ENCODE results near the gene UBE2L3. TPM values are rescaled to one million over a fixed set of nuclear protein-coding genes. Genes with fewer than 3 reads are reported as not detected.

Gene UBE2L3
- total RNA-seq: 33.4 and 51.7 TPM in 2 replicates

DNA sequence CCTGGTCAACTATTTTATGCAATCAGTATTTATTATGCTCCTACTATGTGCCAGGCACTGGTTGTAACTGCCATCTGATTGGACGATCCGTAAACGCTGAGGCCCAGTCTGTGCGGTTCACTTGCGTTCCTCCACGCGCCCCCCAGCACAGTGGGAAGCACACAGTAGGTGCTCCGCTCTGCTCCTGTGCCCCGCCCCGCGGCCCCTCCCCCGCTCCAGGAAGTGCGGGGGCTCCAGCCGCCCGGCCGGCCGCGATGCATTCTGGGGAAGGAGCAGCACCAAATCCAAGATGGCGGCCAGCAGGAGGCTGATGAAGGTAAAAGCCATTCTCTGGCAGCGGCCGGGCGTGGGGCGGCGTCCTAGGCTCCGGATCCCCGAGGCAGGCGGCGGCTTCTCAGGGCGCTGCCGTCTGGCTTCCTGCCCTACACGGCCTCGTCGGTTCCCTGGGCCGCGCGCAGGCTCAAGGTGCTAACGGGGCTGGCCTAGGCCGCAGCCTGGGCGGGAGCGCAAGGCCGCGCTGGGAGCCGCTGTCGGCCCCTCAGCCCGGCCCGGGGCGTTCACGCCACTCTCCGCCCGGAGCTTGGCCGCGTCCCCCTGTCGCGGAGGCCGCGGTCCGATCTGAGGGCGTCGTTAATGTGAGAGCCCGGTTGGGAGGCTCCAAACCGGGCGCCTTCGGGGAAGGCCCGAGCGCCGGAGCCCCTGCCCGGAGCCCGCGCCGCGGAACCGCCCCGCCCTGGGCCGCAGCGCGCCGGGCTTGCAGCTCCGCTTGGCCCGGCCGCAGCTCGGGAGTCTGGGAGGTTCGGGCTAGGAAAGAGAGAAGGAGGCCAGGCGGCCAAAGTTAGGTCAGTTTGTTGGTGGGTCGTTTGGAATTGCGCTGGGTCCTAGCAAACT is at the start of gene UBE2L3:
Gene UBE2L3, plus strand, starts transcription at position 259 of the 891 bp plus-strand sequence. Its CDS starts 31 bp downstream, at position 290.

DNA sequence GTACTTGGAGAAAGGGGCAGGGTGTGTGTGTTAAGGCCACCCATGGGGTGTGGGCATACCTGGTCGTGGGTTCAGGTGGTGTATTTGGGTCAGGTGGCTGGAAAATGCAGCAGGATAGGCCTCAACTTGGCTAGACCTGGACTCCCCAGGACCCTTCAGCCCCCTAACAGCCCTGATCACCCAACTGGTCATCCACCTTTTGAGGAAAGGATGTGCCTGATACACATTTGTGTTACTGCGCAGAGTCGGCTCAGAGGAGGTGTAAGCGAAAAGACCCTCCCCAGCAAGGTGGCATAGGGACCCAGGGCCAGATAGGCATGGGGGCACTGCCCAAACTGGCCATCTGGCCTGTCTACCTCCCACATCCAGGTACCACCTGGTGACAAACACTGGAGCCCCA is 16.2 kb upstream of the UBE2L3 start, which contains the start of gene RIMBP3C:
Gene RIMBP3C, minus strand, starts transcription at position 101 of the 400 bp plus-strand sequence. CDS start 485 bp downstream, outside the sequence.

DNA sequence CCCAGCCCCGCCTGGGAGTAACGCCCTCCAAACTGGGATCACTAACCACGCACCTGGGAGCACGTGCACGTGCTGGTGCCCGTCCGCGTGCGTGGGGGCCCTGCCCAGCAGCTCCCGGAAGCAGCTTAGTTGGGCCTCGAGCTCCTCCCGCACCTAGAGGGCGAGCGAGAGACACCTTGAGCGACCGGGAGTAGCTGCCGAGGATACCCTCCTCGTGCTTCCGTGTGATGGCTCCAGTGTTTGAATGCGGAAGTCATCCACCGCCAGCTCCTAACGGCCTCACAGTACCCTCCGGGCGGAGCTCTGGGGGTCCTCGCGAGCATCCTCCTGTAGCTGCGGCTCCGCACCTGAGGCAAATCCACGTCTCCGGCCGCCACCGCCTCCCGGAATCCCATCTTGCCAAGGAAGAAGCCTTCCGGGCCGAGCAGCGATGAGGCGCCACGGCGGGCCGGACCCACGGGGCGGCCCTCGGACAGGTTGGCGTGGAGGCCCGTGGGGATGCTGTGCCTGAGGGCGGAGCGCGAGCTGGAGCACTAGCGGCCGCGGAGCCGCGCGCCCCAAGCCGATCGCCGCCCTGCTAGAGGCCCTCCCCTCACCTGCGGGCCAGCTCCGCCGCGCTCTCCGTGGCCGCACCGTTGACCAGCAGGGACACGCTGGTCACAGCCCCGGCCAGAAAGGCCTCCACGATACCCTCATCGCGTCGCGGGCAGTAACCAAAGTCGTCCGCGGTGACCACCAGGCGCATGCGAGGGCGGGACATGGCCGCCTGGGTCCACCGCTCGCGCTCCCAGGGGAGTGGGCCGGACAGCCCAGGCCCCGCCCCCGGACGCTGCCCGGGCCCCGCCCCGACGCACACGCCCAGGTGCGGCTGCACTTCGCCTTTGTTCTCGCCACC is 62.0 kb downstream of the UBE2L3 start, which contains the start of gene YDJC:
Gene YDJC, minus strand, starts transcription at position 768 of the 895 bp plus-strand sequence. Its CDS starts 8 bp downstream, at position 760.

DNA sequence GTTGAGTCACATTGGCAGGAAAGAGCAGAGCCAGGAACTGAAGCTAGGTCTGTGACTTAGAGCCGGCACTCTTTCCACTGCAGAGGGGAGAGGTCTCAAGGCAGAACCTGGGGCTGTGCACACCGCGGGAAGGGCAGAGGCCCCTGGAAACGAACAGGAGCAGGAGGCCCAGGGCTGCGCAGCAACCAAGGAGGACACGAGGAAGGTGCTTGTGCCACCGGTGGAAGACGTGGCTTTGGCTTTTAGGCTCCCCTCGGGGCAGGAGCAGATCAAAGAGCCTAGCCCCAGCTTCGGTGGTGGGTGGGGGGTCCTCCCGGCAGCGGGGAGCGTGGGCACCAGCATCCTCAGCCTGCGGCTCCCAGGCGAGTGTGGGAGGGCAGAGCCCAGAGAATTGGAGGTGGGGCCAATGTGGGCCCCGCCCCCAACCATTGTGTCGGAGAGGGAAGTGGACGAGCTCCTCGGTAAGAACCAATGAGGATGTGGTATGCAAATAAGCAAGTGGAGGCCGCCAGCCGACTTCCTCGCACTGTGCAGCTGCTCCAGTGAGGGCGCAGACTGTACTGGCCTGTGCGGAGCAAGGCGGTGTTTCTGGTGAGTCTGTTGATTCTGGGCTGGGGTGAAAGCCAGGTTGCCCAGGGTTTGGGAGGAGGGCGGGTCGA is 64.9 kb downstream of the UBE2L3 start, which contains the start of gene CCDC116:
Gene CCDC116, plus strand, starts transcription at position 524 of the 659 bp plus-strand sequence. CDS start 422 bp downstream, outside the sequence.

DNA sequence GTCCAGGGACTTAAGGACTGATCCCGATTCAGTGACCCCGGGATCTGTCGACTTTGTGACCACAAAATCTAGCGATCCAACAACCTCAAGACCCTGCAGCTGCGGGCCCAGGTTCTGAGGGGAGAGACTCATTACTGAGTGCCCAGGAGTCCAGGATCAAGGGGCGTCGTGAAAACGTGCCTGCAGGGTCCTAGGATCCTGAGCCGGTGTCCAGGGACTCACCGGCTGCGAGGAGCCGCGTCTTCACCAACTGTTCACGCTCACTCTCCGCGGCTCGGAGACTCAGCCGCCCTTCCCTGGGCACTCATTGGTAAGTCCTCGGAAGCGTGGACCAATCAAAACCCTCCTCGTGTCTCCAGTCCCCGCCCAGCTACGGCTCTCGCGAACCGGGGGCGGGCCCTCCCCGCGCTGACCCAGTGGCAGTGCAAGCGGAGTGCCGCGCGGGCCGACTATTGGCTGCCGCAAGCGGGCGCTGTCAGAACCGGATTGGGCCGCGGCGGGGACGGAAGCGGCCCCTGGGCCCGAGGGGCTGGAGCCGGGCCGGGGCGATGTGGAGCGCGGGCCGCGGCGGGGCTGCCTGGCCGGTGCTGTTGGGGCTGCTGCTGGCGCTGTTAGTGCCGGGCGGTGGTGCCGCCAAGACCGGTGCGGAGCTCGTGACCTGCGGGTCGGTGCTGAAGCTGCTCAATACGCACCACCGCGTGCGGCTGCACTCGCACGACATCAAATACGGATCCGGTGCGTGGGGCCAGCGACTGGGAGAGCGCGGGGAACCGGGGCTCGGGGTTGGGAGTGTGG is 74.5 kb downstream of the UBE2L3 start, which contains the start of gene SDF2L1:
Gene SDF2L1, plus strand, starts transcription at position 514 of the 795 bp plus-strand sequence. Its CDS starts 35 bp downstream, at position 549.

Small RNA genes lying within 50 kb of the gene (small RNA-seq; reads per million reads assigned to genes)
- gene MIR301B: 3.7 reads per million, percentile 88 among the genes with 10 or more reads in this experiment
- gene RF00492: not detected
- not detected for gene RN7SKP221

Other genes with a start within 250 kb of the UBE2L3 start
- gene RIMBP3B, start 184.0 kb upstream of the UBE2L3 start, total RNA-seq: 0.65 and 0.79 TPM in 2 replicates
- gene HIC2, start 150.3 kb upstream of the UBE2L3 start, total RNA-seq: 13.3 and 19.8 TPM in 2 replicates
- 1.1 and 2.7 TPM in 2 replicates for gene TMEM191C, start 100.3 kb upstream of the UBE2L3 start, total RNA-seq
- 0.79 and 0.87 TPM in 2 replicates for gene RIMBP3C, start 16.3 kb upstream of the UBE2L3 start, total RNA-seq
- 33.0 and 52.6 TPM in 2 replicates for gene YDJC, start 62.3 kb downstream of the UBE2L3 start, total RNA-seq
- gene CCDC116, start 65.0 kb downstream of the UBE2L3 start, total RNA-seq: 0.11 and 0.79 TPM in 2 replicates
- gene SDF2L1, start 74.6 kb downstream of the UBE2L3 start, total RNA-seq: 14.9 and 53.8 TPM in 2 replicates
- 38.5 and 53.8 TPM in 2 replicates for gene PPIL2, start 98.3 kb downstream of the UBE2L3 start, total RNA-seq
- gene YPEL1, start 168.1 kb downstream of the UBE2L3 start, total RNA-seq: 0.22 and 1.6 TPM in 2 replicates